ENCODE measurements around the gene DAGLA. TPM values are rescaled to one million over a fixed set of nuclear protein-coding genes. Genes with fewer than 3 reads are reported as not detected.
A peak's percentile ranks its signal among the peaks of the same experiment; 100 is the strongest.

DAGLA gene
- total RNA-seq, 5 donors from 2014 or later (not counting 1 experiment from before 2014, with no cell fraction given) = 0.15 to 1.6 (median 0.23) TPM

- no peaks in the 10 kb centered on the region for H3K9me3 Mint-ChIP-seq
- peaks cover 27 to 43% (median 40%) of the 10 kb centered on the region in 3 donors for H3K4me1 Mint-ChIP-seq
- no peaks in the 10 kb centered on the region for H3K27me3 ChIP-seq (replicated peaks in 1 of 2; ENCODE audit: control insufficient read depth in 2 of 2, extremely low read depth in 1 of 2, insufficient read depth in 2 of 2, low read length in 1 of 2)
- no peaks in the 10 kb centered on the region for H3K9me3 ChIP-seq
- H3K27ac Mint-ChIP-seq = peak within 1 kb of the TSS; percentile 95 to 98
- H3K36me3 ChIP-seq (ENCODE audit: control insufficient read depth in 2 of 2, extremely low read depth in 1 of 2, insufficient read depth in 1 of 2, low read length in 1 of 2) = peaks cover 6 to 33% of the 10 kb centered on the region in 2 donors
- WGBS (ENCODE audit: insufficient coverage) = under 1% methylated on average over 55 of the region's 61 CpGs
- peak; percentile 79 to 91 (median 83) for DNase-seq
- peak within 1 kb of the TSS; percentile 73 to 76 for H3K4me3 ChIP-seq (ENCODE audit: control insufficient read depth in 1 of 2, extremely low read depth in 1 of 2, low read length in 1 of 2)
- peak within 1 kb of the TSS; percentile 94 for H3K27ac ChIP-seq (ENCODE audit: low read length)
- peak; percentile 90 to 94 (median 93) for ATAC-seq (replicated peaks in 1 of 4)
- no peaks in the 10 kb centered on the region for H3K27me3 Mint-ChIP-seq
- H3K4me3 Mint-ChIP-seq = peak within 1 kb of the TSS; percentile 83 to 98 (median 89)
- peaks cover 8 to 25% of the 10 kb centered on the region in 2 experiments for H3K4me1 ChIP-seq (ENCODE audit: control insufficient read depth in 1 of 2, extremely low read depth in 1 of 2, insufficient read depth in 2 of 2, low read length in 2 of 2)
- H3K36me3 Mint-ChIP-seq = peaks cover 26% of the 10 kb centered on the region
- CTCF ChIA-PET = interaction anchor here (0.5 to 2.1 kb wide), 9 partner anchors 9 to 545 kb away, joined by 3 to 8 read pairs (median 4); partner anchors contain the start of gene ASRGL1 (in 1 of the 2)
- POLR2A ChIA-PET = interaction anchor here (0.6 to 0.8 kb wide), 5 partner anchors 9 to 750 kb away, joined by 3 to 6 read pairs (median 3); partner anchors contain the start of gene BEST1 (in 1 of the 2)
Measured at GRCh38 chr11:61792310-61793082, 112.3 kb downstream of the DAGLA start, which contains the start of the genes FEN1 and TMEM258. Gene FEN1 (plus strand): TSS chr11:61792911. CDS start chr11:61795362, 2,451 bp downstream. Gene TMEM258 (minus strand): TSS chr11:61792599. CDS start chr11:61792558, 41 bp downstream.

GRCh38 chr11:61793083-61793828 is 113.1 kb downstream of the DAGLA start:
- Histone ChIP-seq H3K36me3 (ENCODE audit: control insufficient read depth in 2 of 2, extremely low read depth in 1 of 2, insufficient read depth in 1 of 2, low read length in 1 of 2) (peaks cover under 1 to 25% of the 10 kb centered on the region in 2 donors), H3K4me3 (ENCODE audit: control insufficient read depth in 1 of 2, extremely low read depth in 1 of 2, low read length in 1 of 2) (peak overlapping the region; percentile 73 to 76), H3K27me3 (replicated peaks in 1 of 2; ENCODE audit: control insufficient read depth in 2 of 2, extremely low read depth in 1 of 2, insufficient read depth in 2 of 2, low read length in 1 of 2) (no peaks in the 10 kb centered on the region), H3K9me3 (no peaks in the 10 kb centered on the region), H3K27ac (ENCODE audit: low read length) (peak overlapping the region; percentile 94), H3K4me1 (ENCODE audit: control insufficient read depth in 1 of 2, extremely low read depth in 1 of 2, insufficient read depth in 2 of 2, low read length in 2 of 2) (peaks cover 8 to 25% of the 10 kb centered on the region in 2 experiments)
- WGBS (ENCODE audit: insufficient coverage) = 7% methylated on average over 19 of the region's 29 CpGs
- peaks cover 23% of the 10 kb centered on the region for H3K36me3 Mint-ChIP-seq
- ChIA-PET CTCF (interaction anchor here (0.5 to 2.1 kb wide), 7 partner anchors 8 to 545 kb away, joined by 3 to 9 read pairs (median 6); partner anchors contain the start of gene ASRGL1 (in 1 of the 2)), POLR2A (interaction anchor here (0.6 to 0.8 kb wide), 4 partner anchors 8 to 749 kb away, joined by 3 to 6 read pairs (median 3); partner anchors contain the start of gene BEST1 (in 1 of the 2))
- peak overlapping the region; percentile 49 to 98 for H3K27ac Mint-ChIP-seq
- peak overlapping the region; percentile 83 to 98 (median 89) for H3K4me3 Mint-ChIP-seq
- H3K4me1 Mint-ChIP-seq = peaks cover 27 to 43% (median 40%) of the 10 kb centered on the region in 3 donors
- no peaks in the 10 kb centered on the region for H3K27me3 Mint-ChIP-seq
- peak in 3 of 4 experiments; percentile 1 to 16 (median 14) for ATAC-seq (replicated peaks in 1 of 4)
- H3K9me3 Mint-ChIP-seq = no peaks in the 10 kb centered on the region
- DNase-seq = no peak

- H3K27ac ChIP-seq (ENCODE audit: low read length) = no peak overlapping the region
- H3K36me3 ChIP-seq (ENCODE audit: control insufficient read depth in 2 of 2, extremely low read depth in 1 of 2, insufficient read depth in 1 of 2, low read length in 1 of 2) = peaks cover 0 to 20% of the 10 kb centered on the region in 2 donors
- ChIA-PET POLR2A (interaction anchor here in 1 of 2 donors (0.6 kb wide), 1 partner anchor 172 kb away, joined by 3 read pairs; no protein-coding TSS in a partner anchor), CTCF (interaction anchor here (0.5 to 2.1 kb wide), 4 partner anchors 103 to 314 kb away, joined by 3 to 9 read pairs (median 4); no protein-coding TSS in a partner anchor)
- H3K4me3 ChIP-seq (ENCODE audit: control insufficient read depth in 1 of 2, extremely low read depth in 1 of 2, low read length in 1 of 2) = no peak overlapping the region
- DNase-seq (no peak), ATAC-seq (replicated peaks in 1 of 4) (no peak)
- no peaks in the 10 kb centered on the region for H3K27me3 Mint-ChIP-seq
- H3K4me3 Mint-ChIP-seq = peak overlapping the region; percentile 83 to 98 (median 89)
- H3K9me3 ChIP-seq = no peaks in the 10 kb centered on the region
- WGBS (ENCODE audit: insufficient coverage) = 60% methylated on average over 2 of the region's 3 CpGs
- H3K4me1 Mint-ChIP-seq = peaks cover 27 to 42% (median 40%) of the 10 kb centered on the region in 3 donors
- H3K27me3 ChIP-seq (replicated peaks in 1 of 2; ENCODE audit: control insufficient read depth in 2 of 2, extremely low read depth in 1 of 2, insufficient read depth in 2 of 2, low read length in 1 of 2) = no peaks in the 10 kb centered on the region
- H3K4me1 ChIP-seq (ENCODE audit: control insufficient read depth in 1 of 2, extremely low read depth in 1 of 2, insufficient read depth in 2 of 2, low read length in 2 of 2) = peaks cover 8 to 25% of the 10 kb centered on the region in 2 experiments
- no peaks in the 10 kb centered on the region for H3K9me3 Mint-ChIP-seq
- peaks cover 20% of the 10 kb centered on the region for H3K36me3 Mint-ChIP-seq
- H3K27ac Mint-ChIP-seq = no peak overlapping the region
Measured at GRCh38 chr11:61793829-61794204, 113.6 kb downstream of the DAGLA start.

- Mint-ChIP-seq H3K9me3 (no peaks in the 10 kb centered on the region), H3K27me3 (no peaks in the 10 kb centered on the region), H3K27ac (no peak overlapping the region), H3K36me3 (peaks cover 12% of the 10 kb centered on the region), H3K4me1 (peaks cover 23 to 39% (median 37%) of the 10 kb centered on the region in 3 donors), H3K4me3 (peak overlapping the region in 1 of 3 donors; percentile 9)
- H3K4me3 ChIP-seq (ENCODE audit: control insufficient read depth in 1 of 2, extremely low read depth in 1 of 2, low read length in 1 of 2) = no peak overlapping the region
- H3K4me1 ChIP-seq (ENCODE audit: control insufficient read depth in 1 of 2, extremely low read depth in 1 of 2, insufficient read depth in 2 of 2, low read length in 2 of 2) = peaks cover 8 to 25% of the 10 kb centered on the region in 2 experiments
- POLR2A ChIA-PET = no interaction called here
- WGBS (ENCODE audit: insufficient coverage) = 100% methylated on average over 1 of the region's 4 CpGs
- DNase-seq (no peak), ATAC-seq (replicated peaks in 1 of 4) (no peak)
- H3K27me3 ChIP-seq (replicated peaks in 1 of 2; ENCODE audit: control insufficient read depth in 2 of 2, extremely low read depth in 1 of 2, insufficient read depth in 2 of 2, low read length in 1 of 2) = no peaks in the 10 kb centered on the region
- no peaks in the 10 kb centered on the region for H3K9me3 ChIP-seq
- CTCF ChIA-PET = no interaction called here
- peaks cover 0 to 12% of the 10 kb centered on the region in 2 donors for H3K36me3 ChIP-seq (ENCODE audit: control insufficient read depth in 2 of 2, extremely low read depth in 1 of 2, insufficient read depth in 1 of 2, low read length in 1 of 2)
- no peak overlapping the region for H3K27ac ChIP-seq (ENCODE audit: low read length)
Measured at GRCh38 chr11:61794579-61794978, 114.4 kb downstream of the DAGLA start.

DNA sequence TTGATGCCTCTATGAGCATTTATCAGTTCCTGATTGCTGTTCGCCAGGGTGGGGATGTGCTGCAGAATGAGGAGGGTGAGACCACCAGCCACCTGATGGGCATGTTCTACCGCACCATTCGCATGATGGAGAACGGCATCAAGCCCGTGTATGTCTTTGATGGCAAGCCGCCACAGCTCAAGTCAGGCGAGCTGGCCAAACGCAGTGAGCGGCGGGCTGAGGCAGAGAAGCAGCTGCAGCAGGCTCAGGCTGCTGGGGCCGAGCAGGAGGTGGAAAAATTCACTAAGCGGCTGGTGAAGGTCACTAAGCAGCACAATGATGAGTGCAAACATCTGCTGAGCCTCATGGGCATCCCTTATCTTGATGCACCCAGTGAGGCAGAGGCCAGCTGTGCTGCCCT is 115.3 kb downstream of the DAGLA start:
- Histone ChIP-seq H3K27me3 (replicated peaks in 1 of 2; ENCODE audit: control insufficient read depth in 2 of 2, extremely low read depth in 1 of 2, insufficient read depth in 2 of 2, low read length in 1 of 2) (no peaks in the 10 kb centered on the region), H3K4me3 (ENCODE audit: control insufficient read depth in 1 of 2, extremely low read depth in 1 of 2, low read length in 1 of 2) (no peak overlapping the region), H3K4me1 (ENCODE audit: control insufficient read depth in 1 of 2, extremely low read depth in 1 of 2, insufficient read depth in 2 of 2, low read length in 2 of 2) (peaks cover 8 to 25% of the 10 kb centered on the region in 2 experiments), H3K27ac (ENCODE audit: low read length) (no peak overlapping the region), H3K36me3 (ENCODE audit: control insufficient read depth in 2 of 2, extremely low read depth in 1 of 2, insufficient read depth in 1 of 2, low read length in 1 of 2) (peaks cover 0 to 4% of the 10 kb centered on the region in 2 donors), H3K9me3 (no peaks in the 10 kb centered on the region)
- DNase-seq (no peak), ATAC-seq (replicated peaks in 1 of 4) (no peak)
- WGBS (ENCODE audit: insufficient coverage) = 95% methylated on average over 12 of the region's 12 CpGs
- no peaks in the 10 kb centered on the region for H3K9me3 Mint-ChIP-seq
- peaks cover 7% of the 10 kb centered on the region for H3K36me3 Mint-ChIP-seq
- no peak overlapping the region for H3K4me3 Mint-ChIP-seq
- H3K4me1 Mint-ChIP-seq = peaks cover 16 to 32% (median 29%) of the 10 kb centered on the region in 3 donors
- POLR2A ChIA-PET = no interaction called here
- no peak overlapping the region for H3K27ac Mint-ChIP-seq
- CTCF ChIA-PET = interaction anchor here in 1 of 2 donors (1.2 kb wide), 1 partner anchor 286 kb away, joined by 4 read pairs; no protein-coding TSS in a partner anchor
- H3K27me3 Mint-ChIP-seq = no peaks in the 10 kb centered on the region

Measured in T-cell (primary cell).